Measurements from ENCODE around the gene PRKAG2.
A peak's percentile ranks its signal among the peaks of the same experiment; 100 is the strongest.

The PRKAG2 gene

GRCh38 chr7:151793531-151793951 is 83.4 kb downstream of the PRKAG2 start:
- no peaks in the 10 kb centered on the region for H3K36me3 ChIP-seq (ENCODE audit: insufficient read depth, low read length)
- peaks cover 30% of the 10 kb centered on the region for H3K4me1 ChIP-seq (ENCODE audit: insufficient read depth, low read length)
- H2AFZ ChIP-seq (ENCODE audit: low read depth, low read length), result no peak overlapping the region
- no peaks in the 10 kb centered on the region for H3K27me3 ChIP-seq (ENCODE audit: insufficient read depth, low read length)
- H3K9me3 ChIP-seq (ENCODE audit: low read length), result no peaks in the 10 kb centered on the region
- H3K4me3 ChIP-seq (ENCODE audit: low read length), result no peak overlapping the region

- Histone ChIP-seq H3K9me3 (ENCODE audit: low read length) (no peaks in the 10 kb centered on the region), H3K4me1 (ENCODE audit: insufficient read depth, low read length) (peaks cover 30% of the 10 kb centered on the region), H3K36me3 (ENCODE audit: insufficient read depth, low read length) (no peaks in the 10 kb centered on the region), H2AFZ (ENCODE audit: low read depth, low read length) (peak overlapping the region; percentile 80), H3K4me3 (ENCODE audit: low read length) (no peak overlapping the region), H3K27me3 (ENCODE audit: insufficient read depth, low read length) (no peaks in the 10 kb centered on the region)
These were observed 84.3 kb downstream of the PRKAG2 start for GRCh38 chr7:151792636-151793035.

- H3K36me3 ChIP-seq (ENCODE audit: insufficient read depth, low read length), result no peaks in the 10 kb centered on the region
- H3K27me3 ChIP-seq (ENCODE audit: insufficient read depth, low read length), result no peaks in the 10 kb centered on the region
- peak overlapping the region; percentile 80 for H2AFZ ChIP-seq (ENCODE audit: low read depth, low read length)
- peaks cover 30% of the 10 kb centered on the region for H3K4me1 ChIP-seq (ENCODE audit: insufficient read depth, low read length)
- H3K9me3 ChIP-seq (ENCODE audit: low read length), result no peaks in the 10 kb centered on the region
- H3K4me3 ChIP-seq (ENCODE audit: low read length), result no peak overlapping the region
These were observed 84.8 kb downstream of the PRKAG2 start for GRCh38 chr7:151792086-151792485.

GRCh38 chr7:151790830-151791620 is 85.9 kb downstream of the PRKAG2 start:
- no peaks in the 10 kb centered on the region for H3K36me3 ChIP-seq (ENCODE audit: insufficient read depth, low read length)
- H3K4me1 ChIP-seq (ENCODE audit: insufficient read depth, low read length), result peaks cover 30% of the 10 kb centered on the region
- no peak overlapping the region for H2AFZ ChIP-seq (ENCODE audit: low read depth, low read length)
- no peak overlapping the region for H3K4me3 ChIP-seq (ENCODE audit: low read length)
- H3K9me3 ChIP-seq (ENCODE audit: low read length), result peaks cover 3% of the 10 kb centered on the region
- H3K27me3 ChIP-seq (ENCODE audit: insufficient read depth, low read length), result peaks cover 5% of the 10 kb centered on the region

- Histone ChIP-seq H3K4me3 (ENCODE audit: low read length) (no peak overlapping the region), H3K4me1 (ENCODE audit: insufficient read depth, low read length) (peaks cover 30% of the 10 kb centered on the region), H3K9me3 (ENCODE audit: low read length) (peaks cover 3% of the 10 kb centered on the region), H3K27me3 (ENCODE audit: insufficient read depth, low read length) (peaks cover 5% of the 10 kb centered on the region), H3K36me3 (ENCODE audit: insufficient read depth, low read length) (no peaks in the 10 kb centered on the region), H2AFZ (ENCODE audit: low read depth, low read length) (no peak overlapping the region)
These were observed 86.7 kb downstream of the PRKAG2 start for GRCh38 chr7:151790095-151790829.

- Histone ChIP-seq H3K36me3 (ENCODE audit: insufficient read depth, low read length) (no peaks in the 10 kb centered on the region), H3K4me1 (ENCODE audit: insufficient read depth, low read length) (peaks cover 26% of the 10 kb centered on the region), H3K27me3 (ENCODE audit: insufficient read depth, low read length) (peaks cover 5% of the 10 kb centered on the region), H3K4me3 (ENCODE audit: low read length) (no peak overlapping the region), H2AFZ (ENCODE audit: low read depth, low read length) (no peak overlapping the region), H3K9me3 (ENCODE audit: low read length) (peaks cover 3% of the 10 kb centered on the region)
These were observed 87.5 kb downstream of the PRKAG2 start for GRCh38 chr7:151789380-151789947.

- Histone ChIP-seq H3K4me1 (ENCODE audit: insufficient read depth, low read length) (peaks cover 13% of the 10 kb centered on the region), H2AFZ (ENCODE audit: low read depth, low read length) (no peak overlapping the region), H3K27me3 (ENCODE audit: insufficient read depth, low read length) (peaks cover 5% of the 10 kb centered on the region), H3K9me3 (ENCODE audit: low read length) (peaks cover 3% of the 10 kb centered on the region), H3K36me3 (ENCODE audit: insufficient read depth, low read length) (no peaks in the 10 kb centered on the region), H3K4me3 (ENCODE audit: low read length) (no peak overlapping the region)
These were observed 89.6 kb downstream of the PRKAG2 start for GRCh38 chr7:151787348-151787747.

GRCh38 chr7:151786936-151787335 is 90.0 kb downstream of the PRKAG2 start:
- Histone ChIP-seq H3K36me3 (ENCODE audit: insufficient read depth, low read length) (no peaks in the 10 kb centered on the region), H3K4me3 (ENCODE audit: low read length) (no peak overlapping the region), H3K4me1 (ENCODE audit: insufficient read depth, low read length) (peaks cover 9% of the 10 kb centered on the region), H2AFZ (ENCODE audit: low read depth, low read length) (no peak overlapping the region), H3K27me3 (ENCODE audit: insufficient read depth, low read length) (peaks cover 5% of the 10 kb centered on the region), H3K9me3 (ENCODE audit: low read length) (peaks cover 3% of the 10 kb centered on the region)

- no peaks in the 10 kb centered on the region for H3K36me3 ChIP-seq (ENCODE audit: insufficient read depth, low read length)
- peaks cover 5% of the 10 kb centered on the region for H3K27me3 ChIP-seq (ENCODE audit: insufficient read depth, low read length)
- H3K4me1 ChIP-seq (ENCODE audit: insufficient read depth, low read length), result peaks cover 5% of the 10 kb centered on the region
- H2AFZ ChIP-seq (ENCODE audit: low read depth, low read length), result no peak overlapping the region
- peaks cover 3% of the 10 kb centered on the region for H3K9me3 ChIP-seq (ENCODE audit: low read length)
- no peak overlapping the region for H3K4me3 ChIP-seq (ENCODE audit: low read length)
These were observed 90.7 kb downstream of the PRKAG2 start for GRCh38 chr7:151786241-151786640.

GRCh38 chr7:151785681-151785965 is 91.3 kb downstream of the PRKAG2 start:
- H3K36me3 ChIP-seq (ENCODE audit: insufficient read depth, low read length), result no peaks in the 10 kb centered on the region

GRCh38 chr7:151784853-151785680 is 91.8 kb downstream of the PRKAG2 start:
- Histone ChIP-seq H3K9me3 (ENCODE audit: low read length) (peaks cover 3% of the 10 kb centered on the region), H3K27me3 (ENCODE audit: insufficient read depth, low read length) (peaks cover 8% of the 10 kb centered on the region), H2AFZ (ENCODE audit: low read depth, low read length) (no peak overlapping the region)

More at GRCh38 chr7:151785681-151785965, 91.3 kb downstream of the PRKAG2 start:
- peaks cover 8% of the 10 kb centered on the region for H3K27me3 ChIP-seq (ENCODE audit: insufficient read depth, low read length)
- no peaks in the 10 kb centered on the region for H3K4me1 ChIP-seq (ENCODE audit: insufficient read depth, low read length)
- H2AFZ ChIP-seq (ENCODE audit: low read depth, low read length), result no peak overlapping the region
- peaks cover 3% of the 10 kb centered on the region for H3K9me3 ChIP-seq (ENCODE audit: low read length)
- H3K4me3 ChIP-seq (ENCODE audit: low read length), result no peak overlapping the region

GRCh38 chr7:151783958-151784575 is 92.8 kb downstream of the PRKAG2 start:
- no peak overlapping the region for H2AFZ ChIP-seq (ENCODE audit: low read depth, low read length)
- no peaks in the 10 kb centered on the region for H3K4me1 ChIP-seq (ENCODE audit: insufficient read depth, low read length)
- peaks cover 3% of the 10 kb centered on the region for H3K9me3 ChIP-seq (ENCODE audit: low read length)
- peaks cover 16% of the 10 kb centered on the region for H3K27me3 ChIP-seq (ENCODE audit: insufficient read depth, low read length)
- H3K36me3 ChIP-seq (ENCODE audit: insufficient read depth, low read length), result no peaks in the 10 kb centered on the region
- no peak overlapping the region for H3K4me3 ChIP-seq (ENCODE audit: low read length)

More at GRCh38 chr7:151784853-151785680, 91.8 kb downstream of the PRKAG2 start:
- no peak overlapping the region for H3K4me3 ChIP-seq (ENCODE audit: low read length)
- no peaks in the 10 kb centered on the region for H3K4me1 ChIP-seq (ENCODE audit: insufficient read depth, low read length)
- H3K36me3 ChIP-seq (ENCODE audit: insufficient read depth, low read length), result no peaks in the 10 kb centered on the region
